ENCODE measurements around the gene INSYN2B.

- TF ChIP-seq CTCF (IDR thresholded peaks at IDR 0.05) = no peak
- no peak for TF ChIP-seq EP300 (IDR thresholded peaks at IDR 0.05)
Observed at GRCh38 chr5:169935762-169936161, 44.5 kb downstream of the INSYN2B start.

All from gastroesophageal sphincter (tissue), 3 donors.